ENCODE results near the gene C11orf58. TPM values are rescaled to one million over a fixed set of nuclear protein-coding genes. Genes with fewer than 3 reads are reported as not detected.

C11orf58 gene
- total RNA-seq, 2 donors from 2014 or later: 70.1 to 72.3 TPM

- intact Hi-C loops (cut with DNase I): loop anchor here (10.0 kb wide), 1 partner anchor 283 kb away; no protein-coding TSS in a partner anchor
- Histone ChIP-seq H3K36me3 (no peaks in the 10 kb centered on the region), H3K9ac (ENCODE audit: low read depth in 2 of 2, low read length in 2 of 2) (no peak overlapping the region)
Measured at GRCh38 chr11:16781936-16782919, 43.8 kb downstream of the C11orf58 start.

DNA sequence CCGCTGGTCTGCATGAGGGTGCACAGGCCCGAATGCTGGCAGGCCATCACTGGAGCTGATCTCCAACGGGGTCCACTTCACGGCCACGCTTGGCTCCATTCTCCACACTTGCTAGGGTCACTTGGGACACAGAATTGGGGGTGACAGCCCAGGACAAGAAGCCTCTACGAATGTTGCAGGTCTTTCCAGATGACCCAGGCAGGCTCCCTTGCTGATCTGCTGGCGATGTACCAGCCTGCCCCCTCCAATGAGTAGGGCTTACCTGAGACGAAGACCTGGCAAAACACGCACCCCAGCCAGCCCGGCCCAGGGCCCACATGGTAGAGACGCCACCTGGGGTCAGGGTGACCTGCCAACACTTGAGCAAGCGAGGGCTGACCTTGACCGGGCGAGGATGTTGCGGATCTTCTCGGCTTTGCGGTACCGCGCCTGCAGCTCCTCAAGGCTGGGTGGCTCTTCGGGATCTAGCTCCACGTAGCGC is 44.9 kb downstream of the C11orf58 start:
- Histone ChIP-seq H3K4me1 (no peaks in the 10 kb centered on the region), H3K36me3 (no peaks in the 10 kb centered on the region), H3K9ac (ENCODE audit: low read depth in 2 of 2, low read length in 2 of 2) (no peak overlapping the region), H3K4me3 (no peak overlapping the region), H3K27ac (no peak overlapping the region), H3K27me3 (no peaks in the 10 kb centered on the region), H3K9me3 (no peaks in the 10 kb centered on the region)
- intact Hi-C loops (cut with DNase I): loop anchor here (10.0 kb wide), 1 partner anchor 281 kb away; no protein-coding TSS in a partner anchor
- no peak for DNase-seq
- TF ChIP-seq CTCF (IDR thresholded peaks at IDR 0.05): no peak

More at GRCh38 chr11:16781936-16782919, 43.8 kb downstream of the C11orf58 start:
- Histone ChIP-seq H3K27ac (no peak overlapping the region), H3K27me3 (no peaks in the 10 kb centered on the region), H3K4me1 (no peaks in the 10 kb centered on the region), H3K4me3 (no peak overlapping the region), H3K9me3 (no peaks in the 10 kb centered on the region)
- no peak for DNase-seq
- no peak for TF ChIP-seq CTCF (IDR thresholded peaks at IDR 0.05)

DNA sequence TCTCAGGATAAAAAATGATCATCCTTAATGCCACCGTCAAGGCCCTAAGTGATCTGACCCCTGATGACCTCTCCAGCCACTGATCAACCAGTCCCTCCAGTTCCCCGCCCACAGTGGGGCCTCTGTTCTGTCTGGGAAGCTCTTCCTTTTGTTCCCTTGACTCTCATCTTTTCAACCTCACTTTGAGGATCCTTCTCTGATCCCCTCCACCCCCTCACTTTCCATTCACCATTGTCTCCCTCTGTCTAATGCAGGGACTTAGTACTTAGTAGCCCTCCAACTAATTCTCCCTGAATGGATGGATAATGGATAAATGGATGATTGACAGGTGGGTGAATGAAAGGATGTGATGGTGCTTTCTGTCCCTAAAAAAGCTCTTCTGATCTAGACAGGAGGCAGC is 45.6 kb downstream of the C11orf58 start:
- TF ChIP-seq CTCF (IDR thresholded peaks at IDR 0.05): no peak
- no peaks in the 10 kb centered on the region for H3K9me3 ChIP-seq
- no peaks in the 10 kb centered on the region for H3K4me1 ChIP-seq
- H3K27ac ChIP-seq: no peak overlapping the region
- no peak overlapping the region for H3K4me3 ChIP-seq
- no peak overlapping the region for H3K9ac ChIP-seq (ENCODE audit: low read depth in 2 of 2, low read length in 2 of 2)
- no peaks in the 10 kb centered on the region for H3K36me3 ChIP-seq
- no peak for DNase-seq
- H3K27me3 ChIP-seq: no peaks in the 10 kb centered on the region
- intact Hi-C loops (cut with DNase I): loop anchor here (10.0 kb wide), 1 partner anchor 281 kb away; no protein-coding TSS in a partner anchor

- Histone ChIP-seq H3K36me3 (no peaks in the 10 kb centered on the region), H3K27me3 (no peaks in the 10 kb centered on the region), H3K9ac (ENCODE audit: low read depth in 2 of 2, low read length in 2 of 2) (no peak overlapping the region), H3K27ac (no peak overlapping the region), H3K4me1 (no peaks in the 10 kb centered on the region), H3K4me3 (no peak overlapping the region), H3K9me3 (no peaks in the 10 kb centered on the region)
- TF ChIP-seq CTCF (IDR thresholded peaks at IDR 0.05): no peak
- no peak for DNase-seq
- intact Hi-C loops (cut with DNase I): loop anchor here (10.0 kb wide), 1 partner anchor 280 kb away; no protein-coding TSS in a partner anchor
Measured at GRCh38 chr11:16784666-16785065, 46.2 kb downstream of the C11orf58 start.

DNA sequence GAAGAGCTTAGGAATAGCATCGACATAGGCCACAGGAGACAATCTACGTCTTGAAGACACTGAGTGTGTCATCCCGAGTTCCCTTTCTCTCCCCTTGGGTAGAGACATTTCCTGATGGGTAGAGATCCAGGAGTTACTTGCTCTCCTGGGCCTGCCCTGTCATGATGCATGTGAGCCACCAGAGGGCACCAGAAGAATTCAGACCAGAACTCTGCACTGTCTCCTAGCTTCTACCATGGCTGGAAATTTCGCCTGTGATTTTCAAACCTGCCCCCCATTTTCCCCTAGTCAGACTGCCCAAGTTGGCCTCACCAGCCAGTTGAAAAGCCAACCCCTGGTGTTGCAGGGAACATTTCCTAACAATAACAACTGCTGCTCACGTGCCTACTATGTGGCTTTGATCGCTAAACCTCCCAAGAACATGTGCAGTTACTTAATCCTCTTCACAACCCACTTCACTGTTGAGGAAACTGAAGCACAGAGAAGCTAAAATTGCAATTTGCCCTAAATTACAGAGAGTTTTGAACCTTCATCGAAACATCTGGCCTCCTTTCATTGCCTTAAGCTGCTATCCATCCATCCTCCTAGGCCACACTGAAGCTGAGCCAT is 47.2 kb downstream of the C11orf58 start:
- H3K36me3 ChIP-seq: no peaks in the 10 kb centered on the region
- no peaks in the 10 kb centered on the region for H3K9me3 ChIP-seq
- no peaks in the 10 kb centered on the region for H3K27me3 ChIP-seq
- no peak overlapping the region for H3K4me3 ChIP-seq
- TF ChIP-seq CTCF (IDR thresholded peaks at IDR 0.05): peak; percentile 79
- H3K9ac ChIP-seq (ENCODE audit: low read depth in 2 of 2, low read length in 2 of 2): no peak overlapping the region
- no peaks in the 10 kb centered on the region for H3K4me1 ChIP-seq
- no peak overlapping the region for H3K27ac ChIP-seq
- peak; percentile 60 for DNase-seq
- intact Hi-C loops (cut with DNase I): loop anchor here (10.0 kb wide), 1 partner anchor 279 kb away; no protein-coding TSS in a partner anchor
